ENCODE data around the gene PPP3CA. TPM values are rescaled to one million over a fixed set of nuclear protein-coding genes. Genes with fewer than 3 reads are reported as not detected.

Gene PPP3CA
- total and polyA plus RNA-seq, 2 donors (not counting 1 experiment from before 2014, with no cell fraction given): 66.4 to 79.3 TPM

DNA sequence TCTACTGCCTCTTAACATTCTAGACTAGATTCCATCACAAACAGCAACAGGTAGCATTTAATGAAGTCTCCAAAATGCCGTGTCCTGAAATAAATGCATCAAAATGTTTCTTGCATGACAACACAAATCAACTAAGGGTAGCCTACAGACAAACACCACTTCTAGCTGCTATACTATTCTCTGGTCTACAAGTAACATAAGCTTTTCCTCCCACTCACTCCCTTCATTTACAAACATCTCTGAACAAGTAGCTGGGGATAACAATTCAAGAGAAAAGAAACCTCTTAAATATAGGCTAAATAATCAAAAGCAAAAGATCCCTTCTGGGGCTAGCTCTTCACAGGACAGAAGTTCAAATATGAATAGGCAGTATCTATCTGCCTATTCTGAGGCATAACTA lies 20.8 kb downstream of the PPP3CA start:
- H2AFZ ChIP-seq (ENCODE audit: low read length): no peak overlapping the region
- no peaks in the 10 kb centered on the region for H3K36me3 ChIP-seq (ENCODE audit: control insufficient read depth, insufficient read depth, low read length)
- peaks cover 4% of the 10 kb centered on the region for H4K20me1 ChIP-seq (ENCODE audit: control insufficient read depth, extremely low read depth, insufficient read depth, low read length)
- no peaks in the 10 kb centered on the region for H3K27me3 ChIP-seq (ENCODE audit: control insufficient read depth, insufficient read depth, low read length)
- TF ChIP-seq EZH2 (IDR thresholded peaks at IDR 0.05; ENCODE audit: low read length, missing control alignments): no peak
- no peak for TF ChIP-seq CTCF (conservative IDR thresholded peaks at IDR 0.05 in 1 of 2, IDR thresholded peaks at IDR 0.05 in 1 of 2; ENCODE audit: low read depth in 1 of 2, low read length in 2 of 2)
- no peak overlapping the region for H3K4me3 ChIP-seq (replicated peaks in 1 of 4; ENCODE audit: control extremely low read depth in 1 of 4, insufficient read depth in 1 of 4, low read depth in 3 of 4, low read length in 4 of 4)
- no peaks in the 10 kb centered on the region for H3K4me1 ChIP-seq (ENCODE audit: control insufficient read depth, extremely low read depth, insufficient read depth, low read length)
- DNase-seq (ENCODE audit: low read depth in 2 of 2): no peak
- no peak overlapping the region for H3K27ac ChIP-seq (ENCODE audit: insufficient read depth, low read length)
- H3K9me3 ChIP-seq (ENCODE audit: control insufficient read depth, insufficient read depth, low read depth, low read length): no peaks in the 10 kb centered on the region
- no peak overlapping the region for H3K4me2 ChIP-seq (ENCODE audit: extremely low read depth, insufficient read depth, low read length)
- H3K79me2 ChIP-seq (ENCODE audit: control insufficient read depth, insufficient read depth, low read length): peaks cover 61% of the 10 kb centered on the region
- H3K9ac ChIP-seq (ENCODE audit: insufficient read depth, low read length): no peak overlapping the region

GRCh38 chr4:101322743-101323142 lies 24.6 kb downstream of the PPP3CA start:
- Histone ChIP-seq H3K27ac (ENCODE audit: insufficient read depth, low read length) (no peak overlapping the region), H3K79me2 (ENCODE audit: control insufficient read depth, insufficient read depth, low read length) (peaks cover 40% of the 10 kb centered on the region), H3K36me3 (ENCODE audit: control insufficient read depth, insufficient read depth, low read length) (no peaks in the 10 kb centered on the region), H3K9ac (ENCODE audit: insufficient read depth, low read length) (no peak overlapping the region), H4K20me1 (ENCODE audit: control insufficient read depth, extremely low read depth, insufficient read depth, low read length) (peaks cover 2% of the 10 kb centered on the region), H3K9me3 (ENCODE audit: control insufficient read depth, insufficient read depth, low read depth, low read length) (no peaks in the 10 kb centered on the region), H3K27me3 (ENCODE audit: control insufficient read depth, insufficient read depth, low read length) (no peaks in the 10 kb centered on the region), H3K4me1 (ENCODE audit: control insufficient read depth, extremely low read depth, insufficient read depth, low read length) (no peaks in the 10 kb centered on the region), H3K4me3 (replicated peaks in 1 of 4; ENCODE audit: control extremely low read depth in 1 of 4, insufficient read depth in 1 of 4, low read depth in 3 of 4, low read length in 4 of 4) (no peak overlapping the region), H3K4me2 (ENCODE audit: extremely low read depth, insufficient read depth, low read length) (no peak overlapping the region), H2AFZ (ENCODE audit: low read length) (no peak overlapping the region)
- DNase-seq (ENCODE audit: low read depth in 2 of 2): no peak
- no peak for TF ChIP-seq CTCF (conservative IDR thresholded peaks at IDR 0.05 in 1 of 2, IDR thresholded peaks at IDR 0.05 in 1 of 2; ENCODE audit: low read depth in 1 of 2, low read length in 2 of 2)
- TF ChIP-seq EZH2 (IDR thresholded peaks at IDR 0.05; ENCODE audit: low read length, missing control alignments): no peak

- Histone ChIP-seq H3K4me3 (replicated peaks in 1 of 4; ENCODE audit: control extremely low read depth in 1 of 4, insufficient read depth in 1 of 4, low read depth in 3 of 4, low read length in 4 of 4) (no peak overlapping the region), H3K79me2 (ENCODE audit: control insufficient read depth, insufficient read depth, low read length) (peaks cover 44% of the 10 kb centered on the region), H4K20me1 (ENCODE audit: control insufficient read depth, extremely low read depth, insufficient read depth, low read length) (peaks cover 2% of the 10 kb centered on the region), H3K9ac (ENCODE audit: insufficient read depth, low read length) (no peak overlapping the region), H3K36me3 (ENCODE audit: control insufficient read depth, insufficient read depth, low read length) (no peaks in the 10 kb centered on the region), H2AFZ (ENCODE audit: low read length) (no peak overlapping the region), H3K27me3 (ENCODE audit: control insufficient read depth, insufficient read depth, low read length) (no peaks in the 10 kb centered on the region), H3K4me1 (ENCODE audit: control insufficient read depth, extremely low read depth, insufficient read depth, low read length) (no peaks in the 10 kb centered on the region), H3K4me2 (ENCODE audit: extremely low read depth, insufficient read depth, low read length) (no peak overlapping the region), H3K27ac (ENCODE audit: insufficient read depth, low read length) (no peak overlapping the region), H3K9me3 (ENCODE audit: control insufficient read depth, insufficient read depth, low read depth, low read length) (no peaks in the 10 kb centered on the region)
- DNase-seq (ENCODE audit: low read depth in 2 of 2): peak in 1 of 2 donors; percentile 7
- TF ChIP-seq EZH2 (IDR thresholded peaks at IDR 0.05; ENCODE audit: low read length, missing control alignments) (no peak), CTCF (conservative IDR thresholded peaks at IDR 0.05 in 1 of 2, IDR thresholded peaks at IDR 0.05 in 1 of 2; ENCODE audit: low read depth in 1 of 2, low read length in 2 of 2) (no peak)
Measured at GRCh38 chr4:101321481-101322042, 25.8 kb downstream of the PPP3CA start.
